GM12865 (cell line): Measurements from ENCODE around the gene LZTS2.
A peak's percentile ranks its signal among the peaks of the same experiment; 100 is the strongest.

Source experiments
- DNase-seq: peaks from one replicate; pipeline ENCODE4 v3.0.0; 2010; ENCODE audit warnings: low read depth
- H3K4me3 ChIP-seq: 2 replicates; pipeline ENCODE4 v1.5.1; 2011; ENCODE audit warnings: mild to moderate bottlenecking, low read depth, low read length, control low read depth
- CTCF ChIP-seq: IDR thresholded peaks from 2 replicates; pipeline ENCODE4 v1.5.1; 2011; ENCODE audit warnings: low read length, control low read depth, low read depth, inconsistent platforms; ENCODE audit not compliant: insufficient read depth; ENCODE audit errors: missing control alignments

The LZTS2 gene

GRCh38 chr10:100998991-100999741 is 442 bp upstream of the LZTS2 start:
- TF ChIP-seq CTCF: peak; percentile 87

GRCh38 chr10:101000127-101000914 is 713 bp downstream of the LZTS2 start:
- no peak for TF ChIP-seq CTCF
- peak overlapping the region; percentile 40 for H3K4me3 ChIP-seq
- DNase-seq: no peak

More at GRCh38 chr10:100998991-100999741, 442 bp upstream of the LZTS2 start:
- peak; percentile 82 for DNase-seq
- peak overlapping the region; percentile 81 for H3K4me3 ChIP-seq

- no peak overlapping the region for H3K4me3 ChIP-seq
- TF ChIP-seq CTCF: no peak
- no peak for DNase-seq
Observed at GRCh38 chr10:101000915-101001658, 1.5 kb downstream of the LZTS2 start.

- no peak overlapping the region for H3K4me3 ChIP-seq
- DNase-seq: no peak
Observed at GRCh38 chr10:101001659-101002035, 2.0 kb downstream of the LZTS2 start.

GRCh38 chr10:101002456-101002855 is 2.8 kb downstream of the LZTS2 start:
- DNase-seq: no peak
- no peak overlapping the region for H3K4me3 ChIP-seq
- TF ChIP-seq CTCF: no peak

More at GRCh38 chr10:101001659-101002035, 2.0 kb downstream of the LZTS2 start:
- no peak for TF ChIP-seq CTCF

GRCh38 chr10:101003639-101004206 is 4.1 kb downstream of the LZTS2 start:
- DNase-seq: no peak
- no peak overlapping the region for H3K4me3 ChIP-seq
- no peak for TF ChIP-seq CTCF
